Measurements from ENCODE around the gene HNRNPLL. TPM values are rescaled to one million over a fixed set of nuclear protein-coding genes. Genes with fewer than 3 reads are reported as not detected.

The HNRNPLL gene
- total and polyA plus RNA-seq, 2 of the 13 experiments (the other 11 are each of a cell fraction or from before 2014, with no cell fraction given) = 49.4 to 103 TPM

GRCh38 chr2:38515155-38516074 is 87.3 kb downstream of the HNRNPLL start (continued):
- TF ChIP-seq ZBTB33 (CRISPR knock-in tag; IDR thresholded peaks at IDR 0.05) = no peak

GRCh38 chr2:38514603-38515154 is 88.0 kb downstream of the HNRNPLL start:
- Histone ChIP-seq H3K36me3 (replicated peaks in 1 of 2; ENCODE audit: control insufficient read depth in 1 of 2, insufficient read depth in 2 of 2, low read length in 2 of 2) (no peaks in the 10 kb centered on the region), H3K4me1 (ENCODE audit: insufficient read depth, low read length) (peaks cover 28% of the 10 kb centered on the region), H3K4me3 (replicated peaks in 1 of 3; ENCODE audit: insufficient read depth in 1 of 3, low read depth in 2 of 3, low read length in 3 of 3) (no peak overlapping the region), H3K27ac (ENCODE audit: extremely low read length, insufficient read depth, low read length) (no peak overlapping the region), H3K79me2 (ENCODE audit: insufficient read depth, low read length) (no peaks in the 10 kb centered on the region), H2AFZ (ENCODE audit: low read length) (no peak overlapping the region), H3K9ac (ENCODE audit: insufficient read depth, low read depth, low read length) (no peak overlapping the region), H3K9me3 (ENCODE audit: low read length) (no peaks in the 10 kb centered on the region), H4K20me1 (ENCODE audit: insufficient read depth, low read length) (no peaks in the 10 kb centered on the region), H3K27me3 (ENCODE audit: control insufficient read depth in 1 of 2, insufficient read depth in 2 of 2, low read length in 2 of 2) (peaks cover 0 to 7% of the 10 kb centered on the region in 2 experiments; a peak in 1 of 5 replicates), H3K4me2 (ENCODE audit: low read depth, low read length) (no peak overlapping the region)
- peak; percentile 30; the same call in 1 of the 2 replicates for TF ChIP-seq CEBPB (IDR thresholded peaks at IDR 0.05; ENCODE audit: borderline replicate concordance, low read depth, low read length)
- TF ChIP-seq HNF4A (CRISPR knock-in tag; IDR thresholded peaks at IDR 0.05) = 0 out of 2 replicates have a peak, but pooled peaks have one; percentile 10
- no peak for TF ChIP-seq ATM (IDR thresholded peaks at IDR 0.05; ENCODE audit: borderline replicate concordance)
- TF ChIP-seq SALL1 (CRISPR knock-in tag; IDR thresholded peaks at IDR 0.05) = peak; percentile 19; the same call in 1 of the 2 replicates
- TF ChIP-seq ZNF781 (CRISPR knock-in tag; IDR thresholded peaks at IDR 0.05; ENCODE audit: borderline replicate concordance, not compliant biosample characterization) = no peak
- no peak for TF ChIP-seq ZFP36 (IDR thresholded peaks at IDR 0.05; ENCODE audit: borderline replicate concordance, low read depth, low read length, partially characterized antibody)
- no peak for FAIRE-seq
- intact Hi-C loops (cut with micrococcal nuclease; ENCODE audit: unreplicated experiment) (no loop called here), in situ Hi-C loops (cut with HindIII; ENCODE audit: extremely low pct_ligation_motif_present, low pct_unique_long_range_greater_than_20kb) (loop anchor here (5.0 kb wide), 1 partner anchor 197 kb away; no protein-coding TSS in a partner anchor)
- CTCF ChIA-PET (ENCODE audit: low intra/inter-chr PET ratio, low total read pairs) = no interaction called here
- BruUV-seq (replicated peaks) = no TSS peak
- no peak for DNase-seq (ENCODE audit: low spot score)
- POLR2A ChIA-PET = interaction anchor here (1.8 kb wide), 1 partner anchor 18 kb away, joined by 3 read pairs; no protein-coding TSS in a partner anchor
- WGBS (ENCODE audit: low lambda C conversion rate) = 50% methylated on average over 3 of the region's 3 CpGs
- no peak for ATAC-seq
